GM13976 (cell line): ENCODE measurements around the gene MTMR3.

ENCODE experiments used
- DNase-seq: peaks from one replicate; pipeline ENCODE4 v3.0.0; 2012; ENCODE audit warnings: low spot score
- in situ Hi-C: fragments of 300-500 bp; cut with MboI; formaldehyde crosslinking; loops from one replicate; pipeline ENCODE4 v1.12.0; 2022; ENCODE audit warnings: low sequenced_read_pairs, mixed read lengths, inconsistent platforms; ENCODE audit not compliant: unreplicated experiment
- TF ChIP-seq, protein P1 (sequence below): IDR thresholded peaks from 2 replicates; pipeline ENCODE4 v1.5.1; 2012; ENCODE audit warnings: borderline replicate concordance, mild to moderate bottlenecking; ENCODE audit not compliant: insufficient read depth; ENCODE audit errors: extremely low read depth, missing control alignments, control extremely low read depth

Gene MTMR3

DNA sequence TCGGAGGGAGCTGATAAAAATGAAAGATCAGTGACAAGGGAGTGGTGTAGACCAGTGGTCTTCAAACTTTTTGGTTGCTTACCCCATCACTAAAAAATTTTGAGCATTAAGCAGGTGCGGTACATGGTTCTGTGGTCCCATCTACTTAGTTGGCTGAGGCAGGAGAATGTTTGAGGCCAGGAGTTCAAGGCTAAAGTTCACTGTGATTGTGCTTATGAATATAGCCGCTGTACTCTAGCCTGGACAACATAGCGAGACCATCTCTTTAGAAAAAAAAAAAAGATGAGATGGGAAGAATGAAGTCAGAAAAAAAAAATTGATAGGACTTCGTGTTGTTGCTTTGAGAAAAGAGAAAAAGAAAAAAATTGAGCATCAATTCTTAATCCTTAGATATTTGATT lies 7.8 kb downstream of the MTMR3 start:
- TF ChIP-seq, protein P1, sequence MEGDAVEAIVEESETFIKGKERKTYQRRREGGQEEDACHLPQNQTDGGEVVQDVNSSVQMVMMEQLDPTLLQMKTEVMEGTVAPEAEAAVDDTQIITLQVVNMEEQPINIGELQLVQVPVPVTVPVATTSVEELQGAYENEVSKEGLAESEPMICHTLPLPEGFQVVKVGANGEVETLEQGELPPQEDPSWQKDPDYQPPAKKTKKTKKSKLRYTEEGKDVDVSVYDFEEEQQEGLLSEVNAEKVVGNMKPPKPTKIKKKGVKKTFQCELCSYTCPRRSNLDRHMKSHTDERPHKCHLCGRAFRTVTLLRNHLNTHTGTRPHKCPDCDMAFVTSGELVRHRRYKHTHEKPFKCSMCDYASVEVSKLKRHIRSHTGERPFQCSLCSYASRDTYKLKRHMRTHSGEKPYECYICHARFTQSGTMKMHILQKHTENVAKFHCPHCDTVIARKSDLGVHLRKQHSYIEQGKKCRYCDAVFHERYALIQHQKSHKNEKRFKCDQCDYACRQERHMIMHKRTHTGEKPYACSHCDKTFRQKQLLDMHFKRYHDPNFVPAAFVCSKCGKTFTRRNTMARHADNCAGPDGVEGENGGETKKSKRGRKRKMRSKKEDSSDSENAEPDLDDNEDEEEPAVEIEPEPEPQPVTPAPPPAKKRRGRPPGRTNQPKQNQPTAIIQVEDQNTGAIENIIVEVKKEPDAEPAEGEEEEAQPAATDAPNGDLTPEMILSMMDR = no peak
- in situ Hi-C loops = no loop called here

DNA sequence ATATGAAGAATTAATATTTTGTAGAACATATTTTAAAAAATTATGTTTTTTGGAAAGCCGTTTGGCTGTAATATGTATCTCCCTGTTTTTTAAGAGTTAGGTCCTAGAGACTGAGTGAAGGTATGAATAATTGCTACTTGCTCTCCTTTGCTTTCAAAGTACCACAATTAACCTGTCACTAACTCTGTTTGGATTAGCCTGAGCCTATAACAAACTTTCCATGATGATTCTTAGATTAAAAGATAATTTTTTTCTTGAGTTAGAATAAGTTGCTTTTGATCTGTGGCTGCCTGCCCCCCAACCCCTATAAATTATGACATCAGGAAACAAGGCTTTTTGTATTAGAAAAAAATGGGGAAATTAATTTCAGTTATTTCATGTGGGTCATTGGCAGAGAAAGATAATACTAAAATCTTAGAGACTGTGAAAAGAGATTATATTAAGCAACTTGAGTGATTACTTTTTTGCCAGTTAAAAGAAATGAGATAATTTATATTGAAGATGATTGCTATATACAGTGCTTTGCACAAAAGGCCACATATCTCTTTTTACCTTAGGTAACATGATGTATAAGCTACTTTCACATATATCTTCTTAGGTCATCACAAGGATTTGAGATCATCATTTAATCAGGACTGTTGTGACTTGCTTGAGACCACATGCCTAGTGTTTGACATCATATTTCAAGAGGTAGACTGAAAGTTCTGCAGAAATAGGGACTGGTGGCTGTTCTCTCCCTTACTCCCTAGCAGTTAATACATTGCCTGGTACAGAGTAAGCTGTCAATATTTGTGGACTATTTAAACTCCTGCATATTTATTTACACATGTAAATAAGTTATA lies 9.6 kb downstream of the MTMR3 start:
- in situ Hi-C loops = no loop called here

More for the DNA sequence above, 7.8 kb downstream of the MTMR3 start:
- DNase-seq = no peak

DNA sequence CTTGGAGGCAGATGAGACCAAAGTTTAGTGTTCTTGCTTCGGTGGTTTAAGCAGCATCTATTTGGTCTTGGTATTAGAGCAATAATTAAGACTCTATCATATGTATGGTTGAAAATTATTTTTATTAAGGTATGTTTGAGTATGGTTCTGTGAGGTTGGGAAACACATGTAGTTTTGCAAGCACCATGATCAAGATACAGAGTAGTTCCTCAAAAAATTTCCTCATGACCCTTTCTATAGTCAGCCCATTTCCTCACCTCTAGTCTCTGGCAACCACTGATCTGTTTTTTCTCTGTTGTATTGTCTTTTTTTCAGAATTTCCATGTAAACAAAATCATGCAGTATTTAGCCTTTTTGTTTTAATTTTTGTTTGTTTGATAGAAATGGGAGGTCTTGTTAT lies 18.4 kb downstream of the MTMR3 start:
- in situ Hi-C loops = no loop called here
- TF ChIP-seq, protein P1 = no peak
- no peak for DNase-seq

More for the DNA sequence above, 9.6 kb downstream of the MTMR3 start:
- TF ChIP-seq, protein P1 = no peak
- DNase-seq = no peak

DNA sequence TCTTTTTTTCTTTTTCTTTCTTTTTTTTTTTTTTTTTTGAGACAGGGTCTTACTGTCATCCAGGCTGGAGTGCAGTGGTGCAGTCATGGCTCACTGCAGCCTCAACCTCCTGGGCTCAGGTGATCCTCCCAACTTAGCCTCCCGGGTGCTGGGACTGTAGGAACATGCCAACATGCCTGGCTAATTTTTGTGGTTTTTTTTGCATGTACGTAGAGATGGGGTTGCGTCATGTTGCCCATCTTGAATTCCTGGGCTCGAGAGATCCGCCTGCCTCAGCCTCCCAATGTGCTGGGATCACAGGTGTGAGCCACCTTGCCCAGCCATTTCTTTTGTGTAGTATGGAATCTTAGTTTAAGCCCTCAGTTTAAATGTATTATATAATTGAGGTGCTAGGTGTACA lies 20.4 kb downstream of the MTMR3 start:
- DNase-seq = no peak
- in situ Hi-C loops = no loop called here
- TF ChIP-seq, protein P1 = no peak

DNA sequence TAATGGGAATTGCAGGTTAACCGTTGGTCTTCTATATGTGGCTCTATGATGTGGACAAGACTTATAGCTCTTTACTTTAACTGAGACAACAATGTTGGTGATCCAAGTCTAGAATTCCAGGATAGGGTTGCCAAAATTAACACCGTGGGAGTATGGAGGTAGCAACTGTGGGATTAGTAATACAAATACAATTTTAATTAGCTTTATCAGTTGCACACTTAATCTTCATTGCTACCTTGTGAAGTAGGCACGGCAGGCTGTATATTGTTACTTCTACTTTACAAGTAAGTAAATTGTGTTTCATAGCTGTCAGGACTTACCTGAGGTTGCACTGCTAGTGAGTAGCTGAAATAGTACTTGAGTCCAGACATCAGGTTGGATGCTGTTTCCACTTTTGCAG lies 21.0 kb downstream of the MTMR3 start:
- TF ChIP-seq, protein P1 = no peak
- in situ Hi-C loops = no loop called here
- no peak for DNase-seq

DNA sequence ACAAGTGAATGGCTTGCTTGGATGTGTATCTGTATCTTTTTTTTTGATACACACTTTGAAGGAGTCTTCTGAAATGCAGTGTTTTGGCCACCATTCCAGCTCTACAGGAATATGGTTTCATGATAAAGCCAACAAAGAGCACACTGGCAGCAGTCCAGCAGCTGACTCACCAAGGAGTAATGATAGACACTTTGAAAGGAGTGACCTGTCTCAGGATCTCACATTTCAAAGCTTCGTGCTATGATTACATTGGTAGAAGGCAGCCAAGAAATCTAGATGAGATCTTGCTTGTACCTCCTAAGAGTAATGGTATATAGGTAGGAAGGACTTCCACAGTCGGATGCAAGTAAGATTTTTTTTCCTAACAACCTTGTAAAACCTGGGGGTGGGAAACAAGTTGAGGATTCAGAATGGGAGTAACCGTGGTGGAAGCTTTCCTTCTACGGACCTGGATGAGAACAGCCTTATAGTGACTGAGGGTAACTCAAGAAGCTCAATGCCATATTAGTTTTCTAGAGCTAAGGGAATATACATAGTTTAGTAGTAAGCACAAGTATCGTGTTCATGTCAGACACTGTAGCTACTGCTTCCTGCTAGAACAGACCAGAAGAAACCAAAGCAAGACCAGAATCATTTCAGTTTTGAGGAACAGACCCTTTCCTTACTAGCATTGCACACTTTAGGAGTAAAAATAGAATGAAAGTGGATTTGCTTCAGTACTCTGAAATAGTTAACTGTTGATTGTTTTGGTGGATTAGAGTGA lies 25.0 kb downstream of the MTMR3 start:
- in situ Hi-C loops = no loop called here
- no peak for DNase-seq
- TF ChIP-seq, protein P1 = no peak
